Endothelial cell of umbilical vein (primary cell): ENCODE data around the gene LRRC47. TPM values are rescaled to one million over a fixed set of nuclear protein-coding genes. Genes with fewer than 3 reads are reported as not detected.

ENCODE experiments used
- BruUV-seq: library from RNA; stranded (reverse); fragments of 400-500 nt; replicated peaks from 2 replicates; lab custom pipeline; 2021; lab: Mats Ljungman, UMichigan
- CTCF ChIA-PET: fragments of 300-600, 350-600 bp; sonication (Branson Sonifier 250); formaldehyde crosslinking; loops from one replicate; lab custom pipeline; 2021; ENCODE audit warnings: antibody characterized with exemption, inconsistent platforms; lab: Charles Lee
- POLR2A ChIA-PET: fragments of 300-600, 350-600 bp; sonication (Branson Sonifier 250); formaldehyde crosslinking; loops from one replicate; lab custom pipeline; 2021; ENCODE audit warnings: antibody characterized with exemption, inconsistent platforms; lab: Charles Lee
- DNase-seq: peaks from one replicate; pipeline ENCODE4 v3.0.0-alpha.2; 2011; ENCODE audit warnings: low read depth, low spot score
- FAIRE-seq: peaks from 2 replicates; lab custom pipeline; 2011; peaks lifted over from hg19 to GRCh38; lab: Jason Lieb, UNC
- H2AFZ ChIP-seq: 2 replicates; pipeline ENCODE4 v1.6.0; 2012; ENCODE audit warnings: low read depth, low read length, control low read depth, inconsistent platforms
- H3K27ac ChIP-seq: 2 replicates; pipeline ENCODE4 v1.5.1; 2011; ENCODE audit warnings: low read depth, mild to moderate bottlenecking, control low read depth, low read length, moderate library complexity; ENCODE audit not compliant: insufficient read depth
- H3K27me3 ChIP-seq, 2 experiments: 2 replicates each; pipeline versions ENCODE4 v1.6.0 to v1.6.1; 2011; ENCODE audit warnings: low read length in 2 of 2, mixed read lengths in 1 of 2; ENCODE audit not compliant: control insufficient read depth in 2 of 2, insufficient read depth in 2 of 2
- H3K36me3 ChIP-seq, 2 experiments: 2 replicates in 1 of 2; 3 replicates in 1 of 2; pipeline ENCODE4 v1.5.1; 2011; ENCODE audit warnings: low read length in 2 of 2, mild to moderate bottlenecking in 1 of 2, moderate library complexity in 1 of 2; ENCODE audit not compliant: control insufficient read depth in 2 of 2, insufficient read depth in 2 of 2; ENCODE audit errors: extremely low read depth in 1 of 2
- H3K4me1 ChIP-seq: 3 replicates; pipeline ENCODE4 v1.5.1; 2011; ENCODE audit warnings: mild to moderate bottlenecking, low read length; ENCODE audit not compliant: control insufficient read depth, insufficient read depth; ENCODE audit errors: extremely low read depth
- H3K4me2 ChIP-seq: 2 replicates; pipeline ENCODE4 v1.6.1; 2011; ENCODE audit warnings: low read length, control low read depth, mixed read lengths; ENCODE audit not compliant: insufficient read depth
- H3K4me3 ChIP-seq, 3 experiments: fragments of 200-600 bp in 1 of 3; sonication (generic), shearing (Covaris generic) in 1 of 3; replicated peaks in 1 of 3; 2 replicates each; pipeline ENCODE4 v1.5.1; 2011 to 2016; ENCODE audit warnings: control low read depth in 3 of 3, low read length in 3 of 3, mild to moderate bottlenecking in 2 of 3, inconsistent platforms in 1 of 3, low read depth in 1 of 3, moderate library complexity in 1 of 3; ENCODE audit not compliant: insufficient read depth in 1 of 3
- H3K79me2 ChIP-seq: 2 replicates; pipeline ENCODE4 v1.6.0; 2012; ENCODE audit warnings: low read length, inconsistent platforms; ENCODE audit not compliant: control insufficient read depth, insufficient read depth
- H3K9ac ChIP-seq: replicated peaks from 2 replicates; pipeline ENCODE3; 2011; ENCODE audit warnings: low read length, control low read depth; ENCODE audit not compliant: insufficient read depth; ENCODE audit errors: extremely low read depth
- H3K9me1 ChIP-seq: replicated peaks from 3 replicates; pipeline ENCODE4 v1.6.0; 2011; ENCODE audit warnings: mild to moderate bottlenecking, low read length; ENCODE audit not compliant: control insufficient read depth, insufficient read depth; ENCODE audit errors: extremely low read depth
- H3K9me3 ChIP-seq: replicated peaks from 2 replicates; pipeline ENCODE4 v1.5.1; 2012; ENCODE audit warnings: low read length, inconsistent platforms; ENCODE audit not compliant: control insufficient read depth, insufficient read depth
- H4K20me1 ChIP-seq: replicated peaks from 2 replicates; pipeline ENCODE3; 2011; ENCODE audit warnings: mild to moderate bottlenecking, low read length; ENCODE audit not compliant: control insufficient read depth, insufficient read depth; ENCODE audit errors: extremely low read depth
- EZH2 ChIP-seq: IDR thresholded peaks from 2 replicates; pipeline ENCODE4 v1.6.1; 2012; ENCODE audit warnings: borderline replicate concordance, low read depth, mild to moderate bottlenecking, moderate library complexity, low read length, inconsistent platforms; ENCODE audit not compliant: severe bottlenecking
- FOS ChIP-seq: IDR thresholded peaks from 2 replicates; pipeline ENCODE4 v1.6.1; 2011; ENCODE audit warnings: mild to moderate bottlenecking, low read length, moderate library complexity, borderline replicate concordance; ENCODE audit not compliant: insufficient read depth
- GATA2 ChIP-seq: IDR thresholded peaks from 2 replicates; pipeline ENCODE4 v1.7.0; 2011; ENCODE audit warnings: low read depth, mild to moderate bottlenecking, moderate library complexity, mixed read lengths, low read length; ENCODE audit not compliant: insufficient read length, insufficient read depth
- JUN ChIP-seq: IDR thresholded peaks from 2 replicates; pipeline ENCODE4 v1.6.1; 2011; ENCODE audit warnings: borderline replicate concordance, low read depth; ENCODE audit not compliant: insufficient read length, insufficient read depth
- MYC ChIP-seq: IDR thresholded peaks from one replicate; pipeline ENCODE4 v1.6.1; 2011; ENCODE audit warnings: mild to moderate bottlenecking, low read depth, low read length
- POLR2A ChIP-seq: IDR thresholded peaks from 2 replicates; pipeline ENCODE4 v1.6.1; 2012; ENCODE audit warnings: low read depth, mild to moderate bottlenecking, control low read depth, low read length
- POLR2AphosphoS5 ChIP-seq: IDR thresholded peaks from 2 replicates; pipeline ENCODE4 v1.6.1; 2012; ENCODE audit warnings: low read depth, mild to moderate bottlenecking, control low read depth, low read length, moderate library complexity; ENCODE audit not compliant: insufficient read depth
- dilution Hi-C: fragments of 300-500 bp; cut with MboI; formaldehyde crosslinking; loops from one replicate; pipeline ENCODE4 v1.15.0; 2019; ENCODE audit warnings: low sequenced_read_pairs; ENCODE audit not compliant: extremely low pct_ligation_motif_present
- intact Hi-C: fragments of 100-400 bp; cut with micrococcal nuclease; formaldehyde crosslinking; loops from one replicate; pipeline ENCODE4 v1.10.0; 2022
- polyA plus RNA-seq, 4 experiments: library from polyadenylated mRNA; depleted of rRNA in 3 of 4; stranded (reverse) in 3 of 4; unstranded in 1 of 4; fragments of >200 nt; gene quantifications; 2 replicates each; pipeline versions ENCODE4 v1.2.1 to v1.2.3, GENCODE V29; 2011 to 2012; ENCODE audit warnings: missing spikeins in 1 of 4
- total RNA-seq: library from RNA; stranded (reverse); gene quantifications from 2 replicates; pipeline ENCODE4 v1.2.3, GENCODE V29; 2021
- TF ChIP-seq, protein P1 (sequence below), 2 donors: IDR thresholded peaks; 1 replicate in 1 of 2; 2 replicates in 1 of 2; pipeline ENCODE4 v1.5.1; 2011; ENCODE audit warnings: low read length in 2 of 2, mild to moderate bottlenecking in 2 of 2, moderate library complexity in 2 of 2, control low read depth in 1 of 2, inconsistent platforms in 1 of 2, low read depth in 1 of 2; ENCODE audit not compliant: insufficient read depth in 1 of 2; ENCODE audit errors: extremely low read depth in 1 of 2
- TF ChIP-seq, protein P2 (sequence below): IDR thresholded peaks from 2 replicates; pipeline ENCODE4 v1.6.1; 2011; ENCODE audit not compliant: insufficient read depth, insufficient read length

LRRC47 gene
- total and polyA plus RNA-seq, 2 donors (not counting 3 experiments of a cell fraction or from before 2014, with no cell fraction given), result 23.7 to 42.5 TPM

DNA sequence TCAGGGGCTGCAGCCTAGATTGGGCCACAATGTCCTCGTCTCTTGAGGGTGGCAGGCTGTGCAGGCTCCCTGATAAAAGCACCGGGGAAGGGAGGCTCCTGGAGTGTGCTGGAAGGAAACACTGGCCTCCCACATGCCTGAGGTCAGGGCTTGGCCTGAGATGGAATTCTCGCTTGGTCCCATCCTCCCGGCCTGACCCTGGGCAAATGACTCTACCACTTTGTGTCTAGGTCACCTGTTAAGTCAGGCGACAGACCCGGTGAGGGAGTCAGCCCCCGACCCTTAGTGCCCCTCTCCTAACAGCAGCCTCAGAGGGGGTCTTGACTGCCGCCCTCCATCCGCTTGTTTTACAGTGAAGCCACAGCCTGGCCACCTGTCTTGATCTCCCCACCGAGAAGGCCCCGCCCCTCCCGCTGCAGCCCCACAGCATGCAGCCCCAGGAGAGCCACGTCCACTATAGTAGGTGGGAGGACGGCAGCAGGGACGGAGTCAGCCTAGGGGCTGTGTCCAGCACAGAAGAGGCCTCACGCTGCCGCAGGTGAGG, 21.3 kb downstream of the LRRC47 start:
- ChIA-PET CTCF (interaction anchor here (0.7 to 1.9 kb wide), 3 partner anchors 21 to 322 kb away, joined by 4 to 7 read pairs (median 5); partner anchors contain the start of gene LRRC47), POLR2A (no interaction called here)
- no peaks in the 10 kb centered on the region for H3K27me3 ChIP-seq
- DNase-seq, result no peak
- dilution Hi-C loops, result no loop called here
- H4K20me1 ChIP-seq, result no peaks in the 10 kb centered on the region
- BruUV-seq, result no TSS peak
- no peaks in the 10 kb centered on the region for H3K9me3 ChIP-seq
- no peak overlapping the region for H3K4me2 ChIP-seq
- H3K4me3 ChIP-seq, result no peak overlapping the region
- H3K27ac ChIP-seq, result no peak overlapping the region
- TF ChIP-seq, protein P1, sequence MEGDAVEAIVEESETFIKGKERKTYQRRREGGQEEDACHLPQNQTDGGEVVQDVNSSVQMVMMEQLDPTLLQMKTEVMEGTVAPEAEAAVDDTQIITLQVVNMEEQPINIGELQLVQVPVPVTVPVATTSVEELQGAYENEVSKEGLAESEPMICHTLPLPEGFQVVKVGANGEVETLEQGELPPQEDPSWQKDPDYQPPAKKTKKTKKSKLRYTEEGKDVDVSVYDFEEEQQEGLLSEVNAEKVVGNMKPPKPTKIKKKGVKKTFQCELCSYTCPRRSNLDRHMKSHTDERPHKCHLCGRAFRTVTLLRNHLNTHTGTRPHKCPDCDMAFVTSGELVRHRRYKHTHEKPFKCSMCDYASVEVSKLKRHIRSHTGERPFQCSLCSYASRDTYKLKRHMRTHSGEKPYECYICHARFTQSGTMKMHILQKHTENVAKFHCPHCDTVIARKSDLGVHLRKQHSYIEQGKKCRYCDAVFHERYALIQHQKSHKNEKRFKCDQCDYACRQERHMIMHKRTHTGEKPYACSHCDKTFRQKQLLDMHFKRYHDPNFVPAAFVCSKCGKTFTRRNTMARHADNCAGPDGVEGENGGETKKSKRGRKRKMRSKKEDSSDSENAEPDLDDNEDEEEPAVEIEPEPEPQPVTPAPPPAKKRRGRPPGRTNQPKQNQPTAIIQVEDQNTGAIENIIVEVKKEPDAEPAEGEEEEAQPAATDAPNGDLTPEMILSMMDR (IDR thresholded peaks at IDR 0.05; ENCODE audit: extremely low read depth in 1 of 2, insufficient read depth in 1 of 2, low read depth in 1 of 2, low read length in 2 of 2), result no peak
- H3K79me2 ChIP-seq, result no peaks in the 10 kb centered on the region
- H3K9me1 ChIP-seq, result no peaks in the 10 kb centered on the region
- H3K9ac ChIP-seq, result no peak overlapping the region
- FAIRE-seq, result no peak
- intact Hi-C loops, result loop anchor here (5.0 kb wide), 1 partner anchor 127 kb away; the partner anchor contains the start of gene C1orf174
- H3K4me1 ChIP-seq, result peaks cover 6% of the 10 kb centered on the region
- H2AFZ ChIP-seq, result no peak overlapping the region
- peaks cover under 1 to 7% of the 10 kb centered on the region in 2 experiments for H3K36me3 ChIP-seq

DNA sequence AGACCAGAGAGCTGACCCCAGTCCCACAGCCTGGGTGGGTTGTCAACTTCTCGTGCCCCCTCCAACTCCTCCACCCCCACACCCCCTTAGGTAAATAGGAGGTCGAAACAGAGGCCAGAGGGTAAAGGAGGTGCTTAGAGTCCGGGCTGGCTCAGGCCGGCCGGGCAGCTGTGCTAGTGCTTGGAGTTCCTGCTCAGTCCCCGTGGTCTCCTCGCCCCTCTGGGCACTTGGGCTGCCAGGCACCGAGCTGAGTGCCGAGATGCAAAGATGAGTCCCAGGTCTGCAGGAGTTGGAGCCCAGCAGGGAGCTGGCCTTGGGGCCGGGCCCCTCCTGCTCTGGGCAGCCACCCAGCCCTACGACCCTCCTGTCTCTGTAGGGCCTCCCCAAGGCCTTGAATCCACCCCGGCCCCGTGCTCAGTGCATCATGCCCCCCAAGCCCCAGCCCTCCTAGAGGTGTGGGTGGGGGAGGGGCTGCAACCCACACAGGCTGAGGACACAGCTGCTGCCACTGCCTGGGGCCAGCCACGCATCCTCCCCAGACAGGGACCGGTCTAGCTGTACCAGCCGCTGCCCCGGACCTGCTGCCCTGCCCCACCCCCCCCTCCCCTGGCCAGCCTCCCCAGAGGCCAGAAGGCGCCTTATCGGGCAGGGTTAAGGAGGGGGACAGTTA, 21.9 kb downstream of the LRRC47 start:
- peaks cover 6% of the 10 kb centered on the region for H3K4me1 ChIP-seq
- H3K27ac ChIP-seq, result no peak overlapping the region
- no peaks in the 10 kb centered on the region for H3K27me3 ChIP-seq
- TF ChIP-seq GATA2, result no peak
- no peak for TF ChIP-seq POLR2AphosphoS5
- TF ChIP-seq POLR2A, result no peak
- TF ChIP-seq, protein P1 (IDR thresholded peaks at IDR 0.05; ENCODE audit: extremely low read depth in 1 of 2, insufficient read depth in 1 of 2, low read depth in 1 of 2, low read length in 2 of 2), result no peak
- TF ChIP-seq, protein P2, sequence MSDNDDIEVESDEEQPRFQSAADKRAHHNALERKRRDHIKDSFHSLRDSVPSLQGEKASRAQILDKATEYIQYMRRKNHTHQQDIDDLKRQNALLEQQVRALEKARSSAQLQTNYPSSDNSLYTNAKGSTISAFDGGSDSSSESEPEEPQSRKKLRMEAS, result no peak
- TF ChIP-seq JUN, result no peak
- no peak for TF ChIP-seq FOS
- no peak for TF ChIP-seq EZH2
- no peak for TF ChIP-seq MYC
- no peaks in the 10 kb centered on the region for H3K9me3 ChIP-seq
- no peaks in the 10 kb centered on the region for H3K9me1 ChIP-seq
- no peaks in the 10 kb centered on the region for H4K20me1 ChIP-seq
- BruUV-seq, result no TSS peak
- DNase-seq (no peak), FAIRE-seq (no peak)
- peaks cover 0 to 1% of the 10 kb centered on the region in 2 experiments for H3K36me3 ChIP-seq
- no peak overlapping the region for H3K9ac ChIP-seq
- H3K79me2 ChIP-seq, result no peaks in the 10 kb centered on the region
- ChIA-PET CTCF (interaction anchor here (0.9 to 1.9 kb wide), 2 partner anchors 12 to 22 kb away, joined by 3 to 7 read pairs; partner anchors contain the start of gene LRRC47), POLR2A (no interaction called here)
- intact Hi-C loops (loop anchor here (5.0 kb wide), 1 partner anchor 128 kb away; the partner anchor contains the start of gene C1orf174), dilution Hi-C loops (no loop called here)
- no peak overlapping the region for H3K4me3 ChIP-seq
- no peak overlapping the region for H2AFZ ChIP-seq
- H3K4me2 ChIP-seq, result no peak overlapping the region
